ENCODE data around the gene PLAGL2.

Gene PLAGL2

DNA sequence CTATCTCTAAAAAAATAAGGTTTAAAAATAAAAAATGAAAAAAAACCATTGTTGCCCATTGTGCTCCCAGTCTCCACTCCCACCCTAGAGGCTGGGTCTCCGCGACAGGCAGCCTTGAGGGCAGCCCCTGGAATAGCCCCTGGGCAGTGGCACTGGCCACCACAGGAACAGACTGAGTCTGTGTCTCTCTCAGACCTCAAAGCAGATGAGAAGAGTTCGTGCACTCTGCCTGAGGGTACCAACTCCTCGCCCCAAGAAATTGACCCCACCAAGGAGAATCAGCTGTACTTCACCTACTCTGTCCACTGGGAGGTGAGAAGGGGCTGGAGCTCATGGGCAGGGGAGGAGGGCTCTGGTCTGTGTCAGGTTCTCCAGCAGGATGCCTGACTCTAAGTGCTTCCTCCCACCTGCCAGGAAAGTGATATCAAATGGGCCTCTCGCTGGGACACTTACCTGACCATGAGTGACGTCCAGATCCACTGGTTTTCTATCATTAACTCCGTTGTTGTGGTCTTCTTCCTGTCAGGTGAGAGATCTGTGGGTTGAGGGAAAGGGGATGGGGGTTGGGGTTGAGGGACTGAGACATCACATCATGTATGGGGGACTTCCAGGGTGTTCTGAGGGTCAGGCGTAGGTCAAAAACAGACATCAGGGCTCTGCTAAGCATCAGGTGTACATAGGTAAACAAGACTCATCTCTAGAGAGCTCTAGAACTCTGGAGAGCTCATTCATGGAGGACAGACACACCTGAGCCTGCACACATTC lies 62.5 kb downstream of the PLAGL2 start:
- DNase-seq, result no peak

DNA sequence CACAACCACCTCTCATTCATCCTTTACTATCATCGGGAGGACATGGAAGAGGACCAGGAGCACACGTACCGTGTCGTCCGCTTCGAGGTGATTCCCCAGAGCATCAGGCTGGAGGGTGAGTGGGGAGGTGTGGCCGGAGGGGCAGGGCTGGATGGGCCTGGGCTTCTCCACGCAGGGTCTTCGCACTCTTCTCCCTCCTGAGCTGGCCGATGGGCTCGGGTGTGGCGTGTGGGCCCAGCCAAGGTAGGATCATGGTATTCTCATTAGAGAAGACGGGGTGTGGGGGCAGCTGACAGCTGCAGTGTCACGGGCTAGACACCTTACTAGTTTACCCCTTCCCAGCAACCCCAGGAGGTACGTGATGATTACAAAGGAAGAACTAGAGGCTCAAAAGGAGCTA lies 64.6 kb downstream of the PLAGL2 start:
- DNase-seq, result no peak

Measured in SIG-M5 (cell line).